IPS-18c (cell line): ENCODE results near the gene ANTKMT.
"Not testable (repeated sequence)": the region's sequence is repeated elsewhere in the genome, so short reads cannot be mapped to it uniquely, and the experiment has no call there.

Source experiments
- H3K4me3 ChIP-seq: 2 replicates; pipeline ENCODE4 v1.7.0; 2013; ENCODE audit warnings: low read depth, mild to moderate bottlenecking, low read length, moderate library complexity; ENCODE audit not compliant: insufficient read depth
- H3K9me3 ChIP-seq: one replicate; pipeline ENCODE4 v1.6.1; 2013; ENCODE audit warnings: mild to moderate bottlenecking, low read length, moderate library complexity; ENCODE audit not compliant: control insufficient read depth, insufficient read depth

ANTKMT gene

DNA sequence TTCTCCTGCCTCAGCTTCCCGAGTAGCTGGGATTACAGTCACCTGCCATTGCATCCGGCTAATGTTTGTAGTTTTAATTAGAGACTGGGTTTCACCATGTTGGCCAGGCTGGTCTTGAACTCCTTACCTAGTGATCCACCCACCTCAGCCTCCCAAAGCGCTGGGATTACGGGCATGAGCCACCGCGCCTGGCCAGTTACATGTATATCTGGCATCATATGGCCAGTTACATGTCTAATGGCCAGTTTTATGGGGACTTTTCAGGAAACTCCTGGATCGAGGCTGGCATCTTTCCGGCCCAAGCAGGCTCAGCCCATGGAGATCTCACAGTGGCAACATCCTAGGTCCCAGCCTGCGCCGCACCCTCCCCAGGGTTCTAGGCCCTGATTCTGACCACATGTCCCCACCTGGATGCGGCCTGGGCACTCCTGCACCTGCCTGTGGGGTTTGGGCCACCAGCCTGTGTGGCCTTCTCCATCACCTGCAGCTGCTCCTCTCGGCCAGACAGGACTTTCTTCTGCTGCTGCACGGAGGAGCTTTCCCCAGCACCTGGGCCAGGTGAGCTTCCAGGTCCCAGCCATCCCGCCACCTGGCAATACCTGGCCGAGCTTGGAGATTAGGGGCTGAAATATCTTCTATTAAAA is 21.2 kb downstream of the ANTKMT start:
- Histone ChIP-seq H3K9me3 (no peaks in the 10 kb centered on the region), H3K4me3 (no peak overlapping the region)

GRCh38 chr16:742894-743293 is 21.9 kb downstream of the ANTKMT start:
- H3K9me3 ChIP-seq, H3K4me3 ChIP-seq: not testable (repeated sequence)

- no peaks in the 10 kb centered on the region for H3K9me3 ChIP-seq
- no peak overlapping the region for H3K4me3 ChIP-seq
These were observed 23.0 kb downstream of the ANTKMT start for GRCh38 chr16:743794-744500.

DNA sequence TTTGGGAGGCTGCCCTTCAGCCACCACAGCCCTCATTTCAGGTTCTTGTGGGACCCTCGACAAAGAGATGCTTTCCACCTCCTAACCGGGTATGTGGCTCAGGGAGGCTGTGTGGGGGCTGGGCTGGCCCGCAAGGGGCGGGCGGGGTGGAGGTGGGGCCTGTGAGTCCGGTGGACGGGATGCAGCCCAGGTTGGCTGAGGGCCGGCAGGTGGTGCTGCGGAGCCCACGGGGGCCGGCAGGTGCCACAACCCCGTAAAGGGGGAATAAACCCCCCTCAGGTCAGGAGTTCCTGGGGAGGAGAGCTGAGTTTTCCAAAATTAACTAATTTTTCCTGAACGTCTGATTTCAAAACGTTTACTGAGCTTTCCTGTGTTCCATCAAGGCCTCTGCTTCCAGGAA is 24.8 kb downstream of the ANTKMT start:
- H3K4me3 ChIP-seq: no peak overlapping the region
- H3K9me3 ChIP-seq: no peaks in the 10 kb centered on the region

DNA sequence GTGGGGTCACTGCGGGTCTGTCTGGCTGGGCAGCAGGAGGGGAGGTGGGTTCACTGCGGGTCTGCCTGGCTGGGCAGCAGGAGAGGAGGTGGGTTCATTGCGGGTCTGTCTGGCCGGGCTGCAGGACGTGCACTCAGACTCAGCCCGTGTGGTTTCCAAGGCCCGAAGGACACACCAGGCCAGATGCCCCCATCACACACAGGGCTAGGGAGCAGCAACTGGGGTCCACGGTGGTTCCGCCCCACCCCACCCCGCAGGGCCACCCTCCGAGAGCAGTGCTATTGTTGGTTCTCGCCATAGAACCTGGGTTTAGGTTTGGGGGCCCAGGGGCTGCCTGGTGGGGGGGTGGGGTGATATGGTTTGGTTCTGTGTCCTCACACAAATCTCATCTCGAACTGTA is 25.7 kb downstream of the ANTKMT start:
- Histone ChIP-seq H3K9me3 (no peaks in the 10 kb centered on the region), H3K4me3 (no peak overlapping the region)

DNA sequence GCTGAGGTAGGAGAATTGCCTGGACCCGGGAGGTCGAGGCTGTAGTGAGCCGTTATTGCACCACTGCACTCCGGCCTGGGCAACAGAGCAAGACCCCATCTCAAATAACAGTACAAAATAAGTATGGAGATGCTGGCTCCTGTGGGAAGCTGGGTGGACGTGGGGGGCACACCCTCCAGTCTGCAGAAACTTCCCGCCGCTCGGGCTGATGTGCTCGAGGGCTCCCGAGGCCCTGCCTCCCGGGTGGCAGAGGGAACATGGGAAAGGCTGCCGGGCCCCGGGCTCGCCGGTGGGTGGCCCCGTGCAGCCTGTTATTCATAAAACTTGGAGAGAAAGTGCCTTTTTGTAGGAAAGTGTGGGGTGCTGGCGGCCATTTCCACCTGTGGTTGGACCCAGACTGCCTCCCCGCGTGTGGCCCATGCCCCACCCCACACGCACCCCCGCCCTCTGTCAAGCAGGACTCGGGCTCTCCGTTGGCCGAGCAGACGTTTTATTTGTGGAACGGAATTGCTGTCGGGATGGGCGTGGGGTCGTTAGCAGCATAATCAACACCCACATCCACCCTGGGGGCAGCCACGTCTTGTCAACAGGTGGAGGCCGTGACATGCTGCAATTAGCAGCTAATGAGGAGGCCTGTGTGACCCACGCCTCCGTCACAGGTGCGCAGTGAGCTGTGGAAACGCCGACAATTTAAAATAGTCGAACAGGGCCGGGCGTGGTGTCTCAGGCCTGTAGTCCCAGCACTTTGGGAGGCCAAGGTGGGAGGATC is 27.2 kb downstream of the ANTKMT start:
- Histone ChIP-seq H3K4me3 (no peak overlapping the region), H3K9me3 (no peaks in the 10 kb centered on the region)

DNA sequence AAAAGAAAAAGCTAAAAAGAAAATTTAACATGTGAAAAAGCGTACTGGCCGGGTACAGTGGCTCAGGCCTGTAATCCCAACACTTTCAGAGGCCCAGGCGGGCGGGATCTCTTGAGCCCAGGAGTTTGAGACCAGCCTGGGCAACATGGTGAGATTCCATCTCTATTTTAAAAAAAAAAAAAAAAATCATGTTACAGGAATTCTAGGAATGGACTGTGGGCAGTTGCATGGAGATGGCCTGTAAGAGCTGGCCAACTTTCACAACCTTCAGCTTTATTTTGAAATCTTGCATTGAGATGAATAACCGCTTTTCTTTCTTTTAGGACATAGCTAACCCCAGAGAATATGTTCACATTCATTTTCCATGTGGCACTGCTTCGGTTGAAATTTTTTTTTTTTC is 28.1 kb downstream of the ANTKMT start:
- H3K9me3 ChIP-seq: no peaks in the 10 kb centered on the region

DNA sequence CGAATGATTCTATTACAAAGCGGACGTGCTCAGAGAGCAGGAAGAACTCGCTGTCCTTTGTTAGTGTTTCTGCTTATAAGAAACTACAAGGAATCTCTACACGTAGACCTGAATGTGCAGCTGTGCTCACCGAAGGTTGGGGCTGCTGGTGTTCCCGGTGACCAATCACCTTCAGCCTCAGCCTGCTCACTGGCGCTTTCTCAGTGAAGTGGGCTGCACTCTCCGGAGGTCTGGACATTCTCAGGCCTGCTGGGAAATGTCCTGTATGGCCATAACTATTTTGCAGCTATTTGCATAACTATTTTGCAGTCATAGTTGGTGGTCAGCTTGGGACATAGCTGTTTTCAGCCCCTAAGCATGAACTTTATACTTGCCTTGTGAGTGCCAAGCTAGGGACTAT is 29.5 kb downstream of the ANTKMT start:
- H3K4me3 ChIP-seq: no peak overlapping the region
- H3K9me3 ChIP-seq: no peaks in the 10 kb centered on the region

More for the DNA sequence above, 28.1 kb downstream of the ANTKMT start:
- no peak overlapping the region for H3K4me3 ChIP-seq

GRCh38 chr16:751152-752006 is 30.4 kb downstream of the ANTKMT start:
- Histone ChIP-seq H3K9me3 (no peaks in the 10 kb centered on the region), H3K4me3 (no peak overlapping the region)

DNA sequence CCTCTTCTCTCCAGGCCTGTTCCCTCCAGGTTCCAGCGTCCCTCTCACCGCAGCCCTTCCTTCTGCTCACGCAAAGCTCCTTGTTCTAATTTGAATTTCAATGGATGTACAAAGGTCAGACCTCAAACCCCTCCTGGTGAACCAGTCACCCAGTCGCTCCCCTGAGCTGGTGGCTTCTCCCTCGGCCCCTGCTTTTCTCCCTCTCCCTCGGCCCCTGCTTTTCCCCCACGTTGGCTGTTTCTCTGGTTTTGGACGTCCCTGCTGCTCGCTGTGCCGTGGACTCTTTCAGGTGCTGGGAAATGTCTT is 31.0 kb downstream of the ANTKMT start:
- H3K9me3 ChIP-seq: no peaks in the 10 kb centered on the region
- no peak overlapping the region for H3K4me3 ChIP-seq

GRCh38 chr16:754121-754607 is 33.2 kb downstream of the ANTKMT start:
- H3K4me3 ChIP-seq, H3K9me3 ChIP-seq: not testable (repeated sequence)

GRCh38 chr16:754656-755055 is 33.7 kb downstream of the ANTKMT start:
- Histone ChIP-seq H3K9me3 (no peaks in the 10 kb centered on the region), H3K4me3 (no peak overlapping the region)

- no peak overlapping the region for H3K4me3 ChIP-seq
These were observed 35.5 kb downstream of the ANTKMT start for GRCh38 chr16:756428-756827.

GRCh38 chr16:759110-759910 is 38.4 kb downstream of the ANTKMT start:
- H3K9me3 ChIP-seq: no peaks in the 10 kb centered on the region
- H3K4me3 ChIP-seq: no peak overlapping the region

More at GRCh38 chr16:756428-756827, 35.5 kb downstream of the ANTKMT start:
- H3K9me3 ChIP-seq: no peaks in the 10 kb centered on the region

DNA sequence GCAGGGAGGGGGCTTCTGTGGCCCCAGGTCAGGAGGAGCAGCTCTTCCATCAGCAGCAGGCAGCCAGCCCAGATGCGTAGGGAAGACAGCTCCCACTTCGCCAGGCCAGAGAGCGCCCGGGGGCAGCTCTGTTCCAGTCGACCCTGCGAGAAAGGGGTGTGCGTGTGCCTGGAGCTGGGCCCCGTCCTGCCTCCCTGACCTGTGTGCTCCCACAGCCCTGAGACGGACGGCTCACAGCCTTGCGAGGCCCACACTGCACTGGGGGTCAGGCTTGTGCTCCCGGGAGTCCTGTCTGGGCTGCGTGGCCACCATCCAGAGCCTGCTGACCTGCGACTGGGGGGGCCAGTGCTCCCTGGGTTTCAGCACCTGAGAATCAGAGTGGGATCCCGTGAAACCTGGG is 39.1 kb downstream of the ANTKMT start:
- Histone ChIP-seq H3K9me3 (no peaks in the 10 kb centered on the region), H3K4me3 (no peak overlapping the region)

GRCh38 chr16:760545-761343 is 39.8 kb downstream of the ANTKMT start, which contains the start of gene MSLN:
Gene MSLN, plus strand, starts transcription at chr16:760734. Its CDS starts 1,947 bp downstream, at chr16:762681.
- H3K9me3 ChIP-seq: no peaks in the 10 kb centered on the region
- H3K4me3 ChIP-seq: no peak within 1 kb of the TSS
